ENCODE measurements around the gene CHST12.

DNA sequence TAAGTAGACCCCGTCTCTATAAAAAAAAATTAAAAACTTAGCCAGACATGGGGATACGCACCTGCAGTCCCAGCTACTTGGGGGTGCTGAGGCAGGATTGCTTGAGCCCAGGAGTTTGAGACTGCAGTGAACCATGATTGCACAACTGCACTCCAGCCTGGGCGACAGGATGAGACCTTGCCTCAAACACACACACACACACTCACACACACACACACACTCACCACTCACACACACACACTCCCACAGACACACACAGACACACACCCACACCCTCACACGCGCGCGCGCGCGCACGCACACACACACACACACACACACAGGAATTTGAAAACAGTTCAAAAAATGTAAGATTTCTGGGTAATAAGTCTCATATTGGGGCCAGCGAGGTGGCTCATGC, 81.5 kb downstream of the CHST12 start:
- TF ChIP-seq, protein P1, sequence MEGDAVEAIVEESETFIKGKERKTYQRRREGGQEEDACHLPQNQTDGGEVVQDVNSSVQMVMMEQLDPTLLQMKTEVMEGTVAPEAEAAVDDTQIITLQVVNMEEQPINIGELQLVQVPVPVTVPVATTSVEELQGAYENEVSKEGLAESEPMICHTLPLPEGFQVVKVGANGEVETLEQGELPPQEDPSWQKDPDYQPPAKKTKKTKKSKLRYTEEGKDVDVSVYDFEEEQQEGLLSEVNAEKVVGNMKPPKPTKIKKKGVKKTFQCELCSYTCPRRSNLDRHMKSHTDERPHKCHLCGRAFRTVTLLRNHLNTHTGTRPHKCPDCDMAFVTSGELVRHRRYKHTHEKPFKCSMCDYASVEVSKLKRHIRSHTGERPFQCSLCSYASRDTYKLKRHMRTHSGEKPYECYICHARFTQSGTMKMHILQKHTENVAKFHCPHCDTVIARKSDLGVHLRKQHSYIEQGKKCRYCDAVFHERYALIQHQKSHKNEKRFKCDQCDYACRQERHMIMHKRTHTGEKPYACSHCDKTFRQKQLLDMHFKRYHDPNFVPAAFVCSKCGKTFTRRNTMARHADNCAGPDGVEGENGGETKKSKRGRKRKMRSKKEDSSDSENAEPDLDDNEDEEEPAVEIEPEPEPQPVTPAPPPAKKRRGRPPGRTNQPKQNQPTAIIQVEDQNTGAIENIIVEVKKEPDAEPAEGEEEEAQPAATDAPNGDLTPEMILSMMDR (IDR thresholded peaks at IDR 0.05; ENCODE audit: low read length), result no peak
- TF ChIP-seq EZH2phosphoT487 (IDR thresholded peaks at IDR 0.05; ENCODE audit: low read length) (no peak), EZH2 (optimal IDR thresholded peaks at IDR 0.05; ENCODE audit: low read depth, low read length) (no peak)

All from MM.1S (cell line).